Measurements from ENCODE around the gene TH. TPM values are rescaled to one million over a fixed set of nuclear protein-coding genes. Genes with fewer than 3 reads are reported as not detected.
A peak's percentile ranks its signal among the peaks of the same experiment; 100 is the strongest.

The TH gene
- total and polyA plus RNA-seq, 2 of the 4 experiments (the other 2 are of a cell fraction), result 0.10 TPM; not detected in 1

DNA sequence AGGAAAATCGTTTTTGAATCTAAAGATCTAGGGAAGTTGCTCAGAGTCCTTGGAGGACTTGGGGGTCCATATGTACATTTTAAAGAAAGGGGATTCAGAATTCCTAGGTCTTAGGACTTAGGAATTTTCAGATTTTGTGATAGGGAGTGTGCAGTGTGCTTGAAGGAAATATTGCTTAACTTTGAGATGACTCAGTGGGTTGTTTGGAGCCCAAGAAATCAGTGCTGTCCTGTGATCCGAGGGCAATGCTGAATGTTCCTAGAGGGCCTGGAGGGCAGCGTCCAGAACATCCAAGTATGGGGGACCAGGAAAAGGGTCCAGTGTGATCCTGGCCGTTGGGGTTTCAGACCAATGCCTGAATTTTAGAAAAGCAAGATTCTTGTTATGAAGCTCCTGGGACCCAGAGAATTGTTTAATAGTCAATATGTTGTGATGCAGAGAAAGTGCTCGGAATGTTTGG, 29.3 kb downstream of the TH start:
- Histone ChIP-seq H3K4me2 (ENCODE audit: low read depth, low read length) (no peak overlapping the region), H3K4ac (ENCODE audit: low read depth, low read length) (no peak overlapping the region), H3K27ac (ENCODE audit: insufficient read depth, low read length) (no peak overlapping the region), H3K56ac (ENCODE audit: extremely low read depth, insufficient read depth, low read length) (no peak overlapping the region), H3K4me3 (ENCODE audit: insufficient read depth, low read depth, low read length) (no peak overlapping the region), H2AFZ (replicated peaks; ENCODE audit: low read length, poor library complexity) (no peak overlapping the region), H2AK5ac (ENCODE audit: low read depth, low read length) (no peak overlapping the region), H3K79me1 (ENCODE audit: low read depth in 1 of 2, low read length in 2 of 2) (no peaks in the 10 kb centered on the region), H3K27me3 (ENCODE audit: control insufficient read depth, insufficient read depth, low read length) (peaks cover 93% of the 10 kb centered on the region), H2BK15ac (ENCODE audit: low read depth, low read length) (no peak overlapping the region), H4K20me1 (ENCODE audit: insufficient read depth, low read length) (peaks cover 15% of the 10 kb centered on the region), H3K9me3 (ENCODE audit: control insufficient read depth, insufficient read depth, low read length) (no peaks in the 10 kb centered on the region), H3K18ac (ENCODE audit: low read depth, low read length) (no peak overlapping the region), H3K9me1 (ENCODE audit: insufficient read depth, low read length) (no peaks in the 10 kb centered on the region), H4K91ac (ENCODE audit: insufficient read depth, low read depth, low read length) (no peak overlapping the region), H3K36me3 (ENCODE audit: control insufficient read depth, insufficient read depth, low read length) (no peaks in the 10 kb centered on the region), H2BK120ac (ENCODE audit: low read depth, low read length) (no peak overlapping the region), H3K4me1 (ENCODE audit: control insufficient read depth, insufficient read depth, low read length) (peaks cover 2% of the 10 kb centered on the region), H4K5ac (ENCODE audit: low read depth, low read length) (no peak overlapping the region), H2BK5ac (ENCODE audit: low read depth, low read length, poor library complexity, severe bottlenecking) (no peak overlapping the region), H3K14ac (replicated peaks; ENCODE audit: low read depth, low read length) (no peak overlapping the region), H4K8ac (ENCODE audit: low read depth in 2 of 2, low read length in 2 of 2) (no peak overlapping the region), H3K9ac (ENCODE audit: low read depth, low read length) (no peak overlapping the region), H2AK9ac (replicated peaks; ENCODE audit: low read depth, low read length, poor library complexity) (no peak overlapping the region), H2BK20ac (ENCODE audit: low read depth, low read length) (no peak overlapping the region), H3K23ac (ENCODE audit: low read depth, low read length) (no peak overlapping the region)
- dilution Hi-C loops (cut with HindIII; ENCODE audit: low sequenced_read_pairs, unreplicated experiment), result no loop called here
- no TSS peak for BruUV-seq (replicated peaks)
- CTCF ChIA-PET, result interaction anchor here (3.2 kb wide), 1 partner anchor 9 kb away, joined by 14 read pairs; no protein-coding TSS in a partner anchor
- 14% methylated on average over 5 of the region's 5 CpGs; no CpG with 5 or more reads in 1 of the 2 experiments for whole genome bisulfite sequencing, 2 experiments (ENCODE audit: extremely low coverage in 2 of 2, insufficient read length in 1 of 2)
- DNase-seq (peak; percentile 30), ATAC-seq (ENCODE audit: low read depth) (peak; percentile 47)
- POLR2A ChIA-PET (ENCODE audit: unreplicated experiment), result no interaction called here
- intact Hi-C loops (cut with micrococcal nuclease), result no loop called here
- TF ChIP-seq CEBPB (IDR thresholded peaks at IDR 0.05; ENCODE audit: low read depth, low read length) (peak; percentile 95), FOS (IDR thresholded peaks at IDR 0.05; ENCODE audit: low read depth, low read length) (0 out of 2 replicates have a peak, but pooled peaks have one; percentile 25)
- TF ChIP-seq, protein P1, sequence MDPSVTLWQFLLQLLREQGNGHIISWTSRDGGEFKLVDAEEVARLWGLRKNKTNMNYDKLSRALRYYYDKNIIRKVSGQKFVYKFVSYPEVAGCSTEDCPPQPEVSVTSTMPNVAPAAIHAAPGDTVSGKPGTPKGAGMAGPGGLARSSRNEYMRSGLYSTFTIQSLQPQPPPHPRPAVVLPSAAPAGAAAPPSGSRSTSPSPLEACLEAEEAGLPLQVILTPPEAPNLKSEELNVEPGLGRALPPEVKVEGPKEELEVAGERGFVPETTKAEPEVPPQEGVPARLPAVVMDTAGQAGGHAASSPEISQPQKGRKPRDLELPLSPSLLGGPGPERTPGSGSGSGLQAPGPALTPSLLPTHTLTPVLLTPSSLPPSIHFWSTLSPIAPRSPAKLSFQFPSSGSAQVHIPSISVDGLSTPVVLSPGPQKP (IDR thresholded peaks at IDR 0.05; ENCODE audit: borderline replicate concordance, low read depth, low read length), result no peak
- in situ Hi-C loops (cut with MboI; ENCODE audit: low sequenced_read_pairs), result no loop called here
